GM19463 (cell line): ENCODE measurements around the gene STK32C.
A peak's percentile ranks its signal among the peaks of the same experiment; 100 is the strongest.

Source experiments
- ATAC-seq: cut with Tn5 transposase; IDR thresholded peaks from one replicate; pipeline ENCODE4 v1.9.1; 2021; ENCODE audit warnings: mild to moderate bottlenecking, moderate library complexity; ENCODE audit not compliant: unreplicated experiment

STK32C gene

GRCh38 chr10:132307823-132308586 is at the start of gene STK32C:
TSS of gene STK32C (minus strand) at chr10:132307950. CDS start at chr10:132307833, 117 bp downstream.
- ATAC-seq = peak; percentile 67

GRCh38 chr10:132356621-132357195 is 49.0 kb upstream of the STK32C start:
- ATAC-seq = no peak

- ATAC-seq = no peak
Observed at GRCh38 chr10:132355754-132356153, 48.0 kb upstream of the STK32C start.

GRCh38 chr10:132355297-132355696 is 47.5 kb upstream of the STK32C start:
- ATAC-seq = no peak

- no peak for ATAC-seq
Observed at GRCh38 chr10:132354356-132355094, 46.8 kb upstream of the STK32C start.

- no peak for ATAC-seq
Observed at GRCh38 chr10:132353456-132354355, 46.0 kb upstream of the STK32C start.

- peak; percentile 57 for ATAC-seq
Observed at GRCh38 chr10:132352462-132353308, 44.9 kb upstream of the STK32C start.

- no peak for ATAC-seq
Observed at GRCh38 chr10:132351611-132352010, 43.9 kb upstream of the STK32C start.

- ATAC-seq = no peak
Observed at GRCh38 chr10:132350946-132351345, 43.2 kb upstream of the STK32C start.

GRCh38 chr10:132350391-132350790 is 42.6 kb upstream of the STK32C start:
- ATAC-seq = no peak

- no peak for ATAC-seq
Observed at GRCh38 chr10:132349766-132350165, 42.0 kb upstream of the STK32C start.

GRCh38 chr10:132347931-132348267 is 40.1 kb upstream of the STK32C start:
- no peak for ATAC-seq

GRCh38 chr10:132347211-132347930 is 39.6 kb upstream of the STK32C start:
- no peak for ATAC-seq

- no peak for ATAC-seq
Observed at GRCh38 chr10:132346806-132347205, 39.1 kb upstream of the STK32C start.

GRCh38 chr10:132345345-132345744 is 37.6 kb upstream of the STK32C start:
- ATAC-seq = no peak

GRCh38 chr10:132344386-132344785 is 36.6 kb upstream of the STK32C start:
- ATAC-seq = no peak

GRCh38 chr10:132342553-132342952 is 34.8 kb upstream of the STK32C start:
- no peak for ATAC-seq

GRCh38 chr10:132341781-132342180 is 34.0 kb upstream of the STK32C start:
- ATAC-seq = no peak

- no peak for ATAC-seq
Observed at GRCh38 chr10:132341017-132341416, 33.3 kb upstream of the STK32C start.
